GM23338 (cell line): Measurements from ENCODE around the gene EFCAB9. TPM values are rescaled to one million over a fixed set of nuclear protein-coding genes. Genes with fewer than 3 reads are reported as not detected.

Experiments
- ATAC-seq: fragments of 200-7000 bp; cut with Tn5 transposase; 3 replicates; pipeline ENCODE4 v1.9.1; 2020
- DNase-seq: peaks from one replicate; pipeline ENCODE4 v3.0.0-alpha.2; 2015; ENCODE audit warnings: low spot score
- H2AFZ ChIP-seq: fragments of 200-600 bp; sonication (generic); 2 replicates; pipeline ENCODE4 v1.8.0; 2016; ENCODE audit warnings: antibody characterized with exemption, mild to moderate bottlenecking, moderate library complexity
- H3F3A ChIP-seq: fragments of 200-600 bp; sonication (generic); replicated peaks from 2 replicates; pipeline ENCODE4 v1.8.0; 2017; ENCODE audit warnings: antibody characterized with exemption, mixed run types, low read depth
- H3K27ac ChIP-seq: fragments of 200-600 bp; sonication (generic); 2 replicates; pipeline ENCODE4 v1.6.1; 2016; ENCODE audit warnings: low read depth
- H3K27me3 ChIP-seq: fragments of 200-600 bp; sonication (generic); 2 replicates; pipeline ENCODE4 v1.8.0; 2016; ENCODE audit warnings: mild to moderate bottlenecking, mixed run types, moderate library complexity; ENCODE audit not compliant: insufficient read depth
- H3K36me3 ChIP-seq: fragments of 200-600 bp; sonication (generic); 2 replicates; pipeline ENCODE4 v1.8.0; 2016; ENCODE audit warnings: mild to moderate bottlenecking; ENCODE audit not compliant: insufficient read depth
- H3K4me1 ChIP-seq: fragments of 200-600 bp; sonication (generic); 2 replicates; pipeline ENCODE4 v1.8.0; 2016; ENCODE audit warnings: mild to moderate bottlenecking, moderate library complexity; ENCODE audit not compliant: insufficient read depth
- H3K4me2 ChIP-seq: fragments of 200-600 bp; sonication (generic); 2 replicates; pipeline ENCODE4 v1.7.1; 2017; ENCODE audit warnings: mixed run types
- H3K4me3 ChIP-seq: fragments of 200-600 bp; sonication (generic); 2 replicates; pipeline ENCODE4 v1.6.1; 2016; ENCODE audit warnings: mixed run types
- H3K79me2 ChIP-seq: fragments of 200-600 bp; sonication (generic); replicated peaks from 2 replicates; pipeline ENCODE4 v1.8.0; 2017; ENCODE audit warnings: mild to moderate bottlenecking; ENCODE audit not compliant: insufficient read depth
- H3K9me2 ChIP-seq: fragments of 200-600 bp; sonication (generic); 2 replicates; pipeline ENCODE4 v1.8.0; 2017; ENCODE audit not compliant: insufficient read depth
- H4K20me1 ChIP-seq: fragments of 200-600 bp; sonication (generic); replicated peaks from 2 replicates; pipeline ENCODE4 v1.8.0; 2017; ENCODE audit warnings: mild to moderate bottlenecking; ENCODE audit not compliant: insufficient read depth
- H3K27ac Mint-ChIP-seq: 2 replicates; pipeline ENCODE4 v1.8.0; 2020; ENCODE audit warnings: inconsistent platforms, mild to moderate bottlenecking, moderate library complexity, mixed read lengths
- H3K27me3 Mint-ChIP-seq: 3 replicates; pipeline ENCODE4 v1.8.0; 2022; ENCODE audit warnings: low read depth, mild to moderate bottlenecking, moderate library complexity, mixed read lengths, inconsistent platforms; ENCODE audit not compliant: insufficient read depth, poor library complexity
- H3K36me3 Mint-ChIP-seq: 3 replicates; pipeline ENCODE4 v1.8.0; 2021; ENCODE audit warnings: low read depth, mild to moderate bottlenecking, inconsistent platforms, moderate library complexity, mixed read lengths
- H3K4me1 Mint-ChIP-seq: 3 replicates; pipeline ENCODE4 v1.8.0; 2020; ENCODE audit warnings: mild to moderate bottlenecking, inconsistent platforms, mixed read lengths
- H3K4me3 Mint-ChIP-seq: 3 replicates; pipeline ENCODE4 v1.8.0; 2021; ENCODE audit warnings: moderate library complexity, mild to moderate bottlenecking, inconsistent platforms, mixed read lengths
- H3K9me3 Mint-ChIP-seq: 3 replicates; pipeline ENCODE4 v1.8.0; 2020; ENCODE audit warnings: moderate library complexity, mild to moderate bottlenecking, inconsistent platforms, mixed read lengths
- CREB1 ChIP-seq: fragments of 250-450 bp; sonication (Bioruptor Pico); IDR thresholded peaks from 2 replicates; pipeline ENCODE4 v1.5.0; 2020; ENCODE audit warnings: low read depth, mild to moderate bottlenecking, moderate library complexity
- CTCF ChIP-seq, 2 experiments: fragments of 200-600 bp in 1 of 2; sonication (generic) in 1 of 2; conservative IDR thresholded peaks; 2 replicates each; pipeline versions ENCODE4 v1.5.1 to v1.6.1; 2016 to 2017; ENCODE audit warnings: antibody characterized with exemption in 2 of 2, low read depth in 2 of 2, mild to moderate bottlenecking in 2 of 2, moderate library complexity in 1 of 2
- ETS1 ChIP-seq: IDR thresholded peaks from 2 replicates; pipeline ENCODE4 v1.6.1; 2016; ENCODE audit warnings: antibody characterized with exemption
- EZH2 ChIP-seq: fragments of 200-600 bp; sonication (generic); IDR thresholded peaks from one replicate; pipeline ENCODE4 v1.8.0; 2017; ENCODE audit warnings: antibody characterized with exemption, mild to moderate bottlenecking, low read depth; ENCODE audit not compliant: unreplicated experiment
- EZH2phosphoT487 ChIP-seq: fragments of 200-600 bp; sonication (generic); IDR thresholded peaks from one replicate; pipeline ENCODE4 v1.8.1; 2018; ENCODE audit warnings: antibody characterized with exemption; ENCODE audit not compliant: unreplicated experiment
- JUNB ChIP-seq: IDR thresholded peaks from one replicate; pipeline ENCODE4 v1.6.1; 2016; ENCODE audit warnings: antibody characterized with exemption; ENCODE audit not compliant: unreplicated experiment
- NANOG ChIP-seq: IDR thresholded peaks from 2 replicates; pipeline ENCODE4 v1.6.1; 2016; ENCODE audit warnings: antibody characterized with exemption, borderline replicate concordance
- POLR2AphosphoS5 ChIP-seq: IDR thresholded peaks from 2 replicates; pipeline ENCODE4 v1.6.1; 2016; ENCODE audit warnings: antibody characterized with exemption, low read depth
- STAT1 ChIP-seq: IDR thresholded peaks from one replicate; pipeline ENCODE4 v1.6.1; 2016; ENCODE audit warnings: antibody characterized with exemption; ENCODE audit not compliant: unreplicated experiment
- ZNF114 ChIP-seq: fragments of 250-450 bp; sonication (Bioruptor Pico); IDR thresholded peaks from 2 replicates; pipeline ENCODE4 v1.5.0; 2020; ENCODE audit warnings: mild to moderate bottlenecking, moderate library complexity
- ZNF331 ChIP-seq: fragments of 250-450 bp; sonication (Bioruptor Pico); IDR thresholded peaks from 2 replicates; pipeline ENCODE4 v1.5.0; 2020; ENCODE audit warnings: low read depth, mild to moderate bottlenecking, moderate library complexity
- ZNF462 ChIP-seq: fragments of 250-450 bp; sonication (Bioruptor Pico); IDR thresholded peaks from 2 replicates; pipeline ENCODE4 v1.5.0; 2020; ENCODE audit warnings: mild to moderate bottlenecking, moderate library complexity
- polyA plus RNA-seq: library from polyadenylated mRNA; unstranded; fragments of >200 nt; fragmentation: Nextera tagmentation; extraction: Ambion mirVana; gene quantifications from 2 replicates; pipeline ENCODE4 v1.2.1, GENCODE V29; 2016
- total RNA-seq: library from RNA; depleted of rRNA; stranded (reverse); fragments of >200 nt; shearing (Covaris generic); gene quantifications from 2 replicates; pipeline ENCODE4 v1.2.3, GENCODE V29; 2014
- TF ChIP-seq, protein P1 (sequence below): IDR thresholded peaks from one replicate; pipeline ENCODE4 v1.6.1; 2018; ENCODE audit warnings: antibody characterized with exemption; ENCODE audit not compliant: unreplicated experiment

EFCAB9 gene
- total and polyA plus RNA-seq, 2 experiments from 2014 or later = not detected

DNA sequence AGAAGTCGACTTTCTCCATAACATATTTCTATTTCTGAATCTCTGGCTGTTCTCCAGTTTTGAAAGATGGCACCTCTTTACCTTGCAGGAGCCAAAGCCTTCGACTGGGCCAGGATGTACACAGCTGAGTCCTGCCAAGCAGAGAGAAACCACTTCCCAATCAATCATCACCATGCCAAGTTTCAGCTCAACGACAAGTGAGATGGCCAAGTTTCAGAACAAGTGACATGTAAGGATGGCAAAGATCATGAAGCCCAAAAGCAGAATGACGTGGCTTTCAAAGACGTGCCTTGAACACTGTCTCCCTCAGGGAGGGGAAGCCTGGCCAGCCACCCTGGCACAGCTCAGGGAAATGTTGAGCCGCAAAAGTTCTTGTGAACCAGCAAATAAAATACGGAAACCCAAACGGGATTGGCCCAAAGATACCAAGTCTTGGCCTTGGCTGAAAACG is 23.7 kb upstream of the EFCAB9 start:
- ATAC-seq (no peak), DNase-seq (no peak)
- H3K79me2 ChIP-seq = peaks cover 11% of the 10 kb centered on the region
- peaks cover 4% of the 10 kb centered on the region; the same call in 1 of the 2 replicates for H3F3A ChIP-seq
- Mint-ChIP-seq H3K9me3 (no peaks in the 10 kb centered on the region), H3K27ac (no peak overlapping the region), H3K4me1 (peaks cover 24% of the 10 kb centered on the region), H3K4me3 (no peak overlapping the region), H3K36me3 (no peaks in the 10 kb centered on the region), H3K27me3 (peaks cover 5% of the 10 kb centered on the region)
- peaks cover 11% of the 10 kb centered on the region for H3K4me1 ChIP-seq
- H3K4me3 ChIP-seq = no peak overlapping the region
- no peak overlapping the region for H3K4me2 ChIP-seq
- H2AFZ ChIP-seq = no peak overlapping the region
- TF ChIP-seq STAT1 (no peak), NANOG (no peak), ZNF331 (CRISPR knock-in tag) (no peak), JUNB (no peak), ZNF114 (no peak), ZNF462 (CRISPR knock-in tag) (no peak), ETS1 (no peak), CTCF (conservative IDR thresholded peaks at IDR 0.05; ENCODE audit: low read depth in 2 of 2) (no peak), POLR2AphosphoS5 (no peak), CREB1 (CRISPR knock-in tag) (no peak), EZH2phosphoT487 (no peak), EZH2 (no peak)
- TF ChIP-seq, protein P1, sequence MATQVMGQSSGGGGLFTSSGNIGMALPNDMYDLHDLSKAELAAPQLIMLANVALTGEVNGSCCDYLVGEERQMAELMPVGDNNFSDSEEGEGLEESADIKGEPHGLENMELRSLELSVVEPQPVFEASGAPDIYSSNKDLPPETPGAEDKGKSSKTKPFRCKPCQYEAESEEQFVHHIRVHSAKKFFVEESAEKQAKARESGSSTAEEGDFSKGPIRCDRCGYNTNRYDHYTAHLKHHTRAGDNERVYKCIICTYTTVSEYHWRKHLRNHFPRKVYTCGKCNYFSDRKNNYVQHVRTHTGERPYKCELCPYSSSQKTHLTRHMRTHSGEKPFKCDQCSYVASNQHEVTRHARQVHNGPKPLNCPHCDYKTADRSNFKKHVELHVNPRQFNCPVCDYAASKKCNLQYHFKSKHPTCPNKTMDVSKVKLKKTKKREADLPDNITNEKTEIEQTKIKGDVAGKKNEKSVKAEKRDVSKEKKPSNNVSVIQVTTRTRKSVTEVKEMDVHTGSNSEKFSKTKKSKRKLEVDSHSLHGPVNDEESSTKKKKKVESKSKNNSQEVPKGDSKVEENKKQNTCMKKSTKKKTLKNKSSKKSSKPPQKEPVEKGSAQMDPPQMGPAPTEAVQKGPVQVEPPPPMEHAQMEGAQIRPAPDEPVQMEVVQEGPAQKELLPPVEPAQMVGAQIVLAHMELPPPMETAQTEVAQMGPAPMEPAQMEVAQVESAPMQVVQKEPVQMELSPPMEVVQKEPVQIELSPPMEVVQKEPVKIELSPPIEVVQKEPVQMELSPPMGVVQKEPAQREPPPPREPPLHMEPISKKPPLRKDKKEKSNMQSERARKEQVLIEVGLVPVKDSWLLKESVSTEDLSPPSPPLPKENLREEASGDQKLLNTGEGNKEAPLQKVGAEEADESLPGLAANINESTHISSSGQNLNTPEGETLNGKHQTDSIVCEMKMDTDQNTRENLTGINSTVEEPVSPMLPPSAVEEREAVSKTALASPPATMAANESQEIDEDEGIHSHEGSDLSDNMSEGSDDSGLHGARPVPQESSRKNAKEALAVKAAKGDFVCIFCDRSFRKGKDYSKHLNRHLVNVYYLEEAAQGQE = no peak
- H3K27me3 ChIP-seq = no peaks in the 10 kb centered on the region
- H4K20me1 ChIP-seq = peaks cover 3% of the 10 kb centered on the region
- no peaks in the 10 kb centered on the region for H3K36me3 ChIP-seq
- H3K9me2 ChIP-seq = no peaks in the 10 kb centered on the region
- H3K27ac ChIP-seq = no peak overlapping the region
